HepG2 (cell line): ENCODE data around the gene GNL3. TPM values are rescaled to one million over a fixed set of nuclear protein-coding genes. Genes with fewer than 3 reads are reported as not detected.

ENCODE experiments used
- ARID4A ChIP-seq: sonication (generic); formaldehyde crosslinking; IDR thresholded peaks from 2 replicates; pipeline ENCODE4 v1.5.0; 2020; ENCODE audit warnings: mild to moderate bottlenecking, missing genetic modification reagents, borderline replicate concordance
- ATF2 ChIP-seq: sonication (generic); formaldehyde crosslinking; IDR thresholded peaks from 2 replicates; pipeline ENCODE4 v1.4.0; 2020; ENCODE audit warnings: missing genetic modification reagents
- CREM ChIP-seq, 2 experiments: sonication (generic) in 1 of 2; formaldehyde crosslinking in 1 of 2; IDR thresholded peaks; 2 replicates each; pipeline versions ENCODE4 v1.4.0 to v1.6.1; 2016 to 2020; ENCODE audit warnings: antibody characterized with exemption in 1 of 2, mild to moderate bottlenecking in 1 of 2, missing genetic modification reagents in 1 of 2
- FOXA3 ChIP-seq: IDR thresholded peaks from 2 replicates; pipeline ENCODE4 v1.6.1; 2016; ENCODE audit warnings: missing genetic modification reagents, missing compliant biosample characterization
- GFI1 ChIP-seq: sonication (generic); formaldehyde crosslinking; IDR thresholded peaks from 2 replicates; pipeline ENCODE4 v1.5.0; 2020; ENCODE audit warnings: missing genetic modification reagents, mild to moderate bottlenecking, borderline replicate concordance
- PCBP1 ChIP-seq: fragments of 200-400 bp; formaldehyde crosslinking; IDR thresholded peaks from 2 replicates; pipeline ENCODE4 v1.6.1; 2017; ENCODE audit warnings: mild to moderate bottlenecking, low read depth, low read length, borderline replicate concordance
- PRDM15 ChIP-seq: sonication (generic); formaldehyde crosslinking; IDR thresholded peaks from 2 replicates; pipeline ENCODE4 v1.4.0; 2020; ENCODE audit warnings: missing genetic modification reagents
- SNRNP70 ChIP-seq: fragments of 200-400 bp; formaldehyde crosslinking; IDR thresholded peaks from 2 replicates; pipeline ENCODE4 v1.6.1; 2017; ENCODE audit warnings: mild to moderate bottlenecking, low read depth, low read length, moderate library complexity
- SP4 ChIP-seq: sonication (generic); formaldehyde crosslinking; IDR thresholded peaks from 2 replicates; pipeline ENCODE4 v1.8.1; 2023; ENCODE audit warnings: mild to moderate bottlenecking, missing genetic modification reagents
- ZNF281 ChIP-seq: sonication (generic); formaldehyde crosslinking; IDR thresholded peaks from 2 replicates; pipeline ENCODE4 v1.4.0; 2020; ENCODE audit warnings: missing genetic modification reagents, borderline replicate concordance
- ZNF547 ChIP-seq: sonication (generic); formaldehyde crosslinking; IDR thresholded peaks from 2 replicates; pipeline ENCODE4 v1.5.1; 2020; ENCODE audit warnings: mild to moderate bottlenecking, missing genetic modification reagents
- ZNF598 ChIP-seq: sonication (generic); formaldehyde crosslinking; IDR thresholded peaks from 2 replicates; pipeline ENCODE4 v1.5.1; 2020; ENCODE audit warnings: mild to moderate bottlenecking, missing genetic modification reagents, borderline replicate concordance
- ZNF761 ChIP-seq: sonication (generic); formaldehyde crosslinking; conservative IDR thresholded peaks from 2 replicates; pipeline ENCODE4 v1.4.0; 2020; ENCODE audit warnings: mild to moderate bottlenecking, missing genetic modification reagents
- ZSCAN20 ChIP-seq: sonication (generic); formaldehyde crosslinking; IDR thresholded peaks from 2 replicates; pipeline ENCODE4 v1.4.0; 2020; ENCODE audit warnings: missing genetic modification reagents, mild to moderate bottlenecking, borderline replicate concordance
- polyA plus RNA-seq, 8 experiments: library from polyadenylated mRNA; depleted of rRNA in 3 of 8; stranded (reverse) in 7 of 8; unstranded in 1 of 8; fragments of >200 nt; fragmentation: Illumina TruSeq in 4 of 8; extraction: Trizol in 4 of 8; gene quantifications; 2 replicates each; pipeline versions ENCODE4 v1.2.1 to v1.2.3, GENCODE V29; 2011 to 2016; ENCODE audit warnings: low read depth in 4 of 8, missing spikeins in 1 of 8, mixed read lengths in 1 of 8; ENCODE audit not compliant: insufficient read depth in 1 of 8
- total RNA-seq, 5 experiments: library from RNA; depleted of rRNA; stranded (reverse); fragments of >200 nt; fragmentation: Illumina TruSeq; extraction: Trizol; gene quantifications; 2 replicates each; pipeline ENCODE4 v1.2.3, GENCODE V29; 2016; ENCODE audit warnings: low read depth in 1 of 5

The GNL3 gene
- total and polyA plus RNA-seq, 2 of the 13 experiments (the other 11 are each of a cell fraction or from before 2014, with no cell fraction given): 129 to 257 TPM

- TF ChIP-seq ATF2 (CRISPR knock-in tag) (peak; percentile 94), FOXA3 (CRISPR knock-in tag) (peak; percentile 77), ZSCAN20 (CRISPR knock-in tag) (peak; percentile 42; the same call in 1 of the 2 replicates), PCBP1 (no peak), SNRNP70 (no peak), ZNF547 (CRISPR knock-in tag) (peak; percentile 72; the same call in 1 of the 2 replicates), ARID4A (CRISPR knock-in tag) (peak; percentile 99), PRDM15 (CRISPR knock-in tag) (peak; percentile 39; the same call in 1 of the 2 replicates), ZNF761 (CRISPR knock-in tag) (0 out of 2 replicates have a peak, but pooled peaks have one; percentile 71), ZNF281 (peak; percentile 48; the same call in 1 of the 2 replicates), SP4 (CRISPR knock-in tag) (peak; percentile 87), ZNF598 (CRISPR knock-in tag) (peak; percentile 55; the same call in 1 of the 2 replicates), CREM (IDR thresholded peaks at IDR 0.05) (peak; percentile 82), CREM (CRISPR knock-in tag; IDR thresholded peaks at IDR 0.05) (no peak), GFI1 (CRISPR knock-in tag) (peak; percentile 59; the same call in 1 of the 2 replicates)
Measured at GRCh38 chr3:52685709-52686691, at the start of gene GNL3, which contains the start of gene PBRM1 (continued).
